ENCODE data around the gene B3GNT8.

GRCh38 chr19:41408256-41408655 lies 18.9 kb downstream of the B3GNT8 start:
- peak; percentile 20 to 56; a peak in 2 of 4 replicates for TF ChIP-seq CTCF (conservative IDR thresholded peaks at IDR 0.05; ENCODE audit: low read depth in 2 of 2)
- TF ChIP-seq EZH2 (IDR thresholded peaks at IDR 0.05; ENCODE audit: low read depth, unreplicated experiment), result no peak
- no peak for TF ChIP-seq ZNF462 (CRISPR knock-in tag; IDR thresholded peaks at IDR 0.05)
- TF ChIP-seq POLR2AphosphoS5 (IDR thresholded peaks at IDR 0.05; ENCODE audit: low read depth), result no peak
- TF ChIP-seq EZH2phosphoT487 (IDR thresholded peaks at IDR 0.05; ENCODE audit: unreplicated experiment), result no peak
- no peak for TF ChIP-seq REST (IDR thresholded peaks at IDR 0.05; ENCODE audit: unreplicated experiment)
- no peak for TF ChIP-seq CREB1 (CRISPR knock-in tag; IDR thresholded peaks at IDR 0.05; ENCODE audit: low read depth)
- no peak for TF ChIP-seq ZNF114 (CRISPR knock-in tag; IDR thresholded peaks at IDR 0.05)
- TF ChIP-seq STAT1 (IDR thresholded peaks at IDR 0.05; ENCODE audit: unreplicated experiment), result no peak

Data from GM23338 (cell line).